Endothelial cell of umbilical vein (primary cell): ENCODE data around the gene ATP6V1G2. TPM values are rescaled to one million over a fixed set of nuclear protein-coding genes. Genes with fewer than 3 reads are reported as not detected.

ENCODE experiments used
- BruUV-seq: library from RNA; stranded (reverse); fragments of 400-500 nt; replicated peaks from 2 replicates; lab custom pipeline; 2021; lab: Mats Ljungman, UMichigan
- CTCF ChIA-PET: fragments of 300-600, 350-600 bp; sonication (Branson Sonifier 250); formaldehyde crosslinking; loops from one replicate; lab custom pipeline; 2021; ENCODE audit warnings: antibody characterized with exemption, inconsistent platforms; lab: Charles Lee
- POLR2A ChIA-PET: fragments of 300-600, 350-600 bp; sonication (Branson Sonifier 250); formaldehyde crosslinking; loops from one replicate; lab custom pipeline; 2021; ENCODE audit warnings: antibody characterized with exemption, inconsistent platforms; lab: Charles Lee
- DNase-seq: peaks from one replicate; pipeline ENCODE4 v3.0.0-alpha.2; 2011; ENCODE audit warnings: low read depth, low spot score
- FAIRE-seq: peaks from 2 replicates; lab custom pipeline; 2011; peaks lifted over from hg19 to GRCh38; lab: Jason Lieb, UNC
- H2AFZ ChIP-seq: 2 replicates; pipeline ENCODE4 v1.6.0; 2012; ENCODE audit warnings: low read depth, low read length, control low read depth, inconsistent platforms
- H3K27ac ChIP-seq: 2 replicates; pipeline ENCODE4 v1.5.1; 2011; ENCODE audit warnings: low read depth, mild to moderate bottlenecking, control low read depth, low read length, moderate library complexity; ENCODE audit not compliant: insufficient read depth
- H3K27me3 ChIP-seq, 2 experiments: 2 replicates each; pipeline versions ENCODE4 v1.6.0 to v1.6.1; 2011; ENCODE audit warnings: low read length in 2 of 2, mixed read lengths in 1 of 2; ENCODE audit not compliant: control insufficient read depth in 2 of 2, insufficient read depth in 2 of 2
- H3K36me3 ChIP-seq, 2 experiments: 2 replicates in 1 of 2; 3 replicates in 1 of 2; pipeline ENCODE4 v1.5.1; 2011; ENCODE audit warnings: low read length in 2 of 2, mild to moderate bottlenecking in 1 of 2, moderate library complexity in 1 of 2; ENCODE audit not compliant: control insufficient read depth in 2 of 2, insufficient read depth in 2 of 2; ENCODE audit errors: extremely low read depth in 1 of 2
- H3K4me1 ChIP-seq: 3 replicates; pipeline ENCODE4 v1.5.1; 2011; ENCODE audit warnings: mild to moderate bottlenecking, low read length; ENCODE audit not compliant: control insufficient read depth, insufficient read depth; ENCODE audit errors: extremely low read depth
- H3K4me2 ChIP-seq: 2 replicates; pipeline ENCODE4 v1.6.1; 2011; ENCODE audit warnings: low read length, control low read depth, mixed read lengths; ENCODE audit not compliant: insufficient read depth
- H3K4me3 ChIP-seq, 3 experiments: fragments of 200-600 bp in 1 of 3; sonication (generic), shearing (Covaris generic) in 1 of 3; replicated peaks in 1 of 3; 2 replicates each; pipeline ENCODE4 v1.5.1; 2011 to 2016; ENCODE audit warnings: control low read depth in 3 of 3, low read length in 3 of 3, mild to moderate bottlenecking in 2 of 3, inconsistent platforms in 1 of 3, low read depth in 1 of 3, moderate library complexity in 1 of 3; ENCODE audit not compliant: insufficient read depth in 1 of 3
- H3K79me2 ChIP-seq: 2 replicates; pipeline ENCODE4 v1.6.0; 2012; ENCODE audit warnings: low read length, inconsistent platforms; ENCODE audit not compliant: control insufficient read depth, insufficient read depth
- H3K9ac ChIP-seq: replicated peaks from 2 replicates; pipeline ENCODE3; 2011; ENCODE audit warnings: low read length, control low read depth; ENCODE audit not compliant: insufficient read depth; ENCODE audit errors: extremely low read depth
- H3K9me1 ChIP-seq: replicated peaks from 3 replicates; pipeline ENCODE4 v1.6.0; 2011; ENCODE audit warnings: mild to moderate bottlenecking, low read length; ENCODE audit not compliant: control insufficient read depth, insufficient read depth; ENCODE audit errors: extremely low read depth
- H3K9me3 ChIP-seq: replicated peaks from 2 replicates; pipeline ENCODE4 v1.5.1; 2012; ENCODE audit warnings: low read length, inconsistent platforms; ENCODE audit not compliant: control insufficient read depth, insufficient read depth
- H4K20me1 ChIP-seq: replicated peaks from 2 replicates; pipeline ENCODE3; 2011; ENCODE audit warnings: mild to moderate bottlenecking, low read length; ENCODE audit not compliant: control insufficient read depth, insufficient read depth; ENCODE audit errors: extremely low read depth
- FOS ChIP-seq: IDR thresholded peaks from 2 replicates; pipeline ENCODE4 v1.6.1; 2011; ENCODE audit warnings: mild to moderate bottlenecking, low read length, moderate library complexity, borderline replicate concordance; ENCODE audit not compliant: insufficient read depth
- GATA2 ChIP-seq: IDR thresholded peaks from 2 replicates; pipeline ENCODE4 v1.7.0; 2011; ENCODE audit warnings: low read depth, mild to moderate bottlenecking, moderate library complexity, mixed read lengths, low read length; ENCODE audit not compliant: insufficient read length, insufficient read depth
- MAX ChIP-seq: IDR thresholded peaks from 2 replicates; pipeline ENCODE4 v1.6.1; 2011; ENCODE audit not compliant: insufficient read depth, insufficient read length
- MYC ChIP-seq: IDR thresholded peaks from one replicate; pipeline ENCODE4 v1.6.1; 2011; ENCODE audit warnings: mild to moderate bottlenecking, low read depth, low read length
- POLR2A ChIP-seq: IDR thresholded peaks from 2 replicates; pipeline ENCODE4 v1.6.1; 2012; ENCODE audit warnings: low read depth, mild to moderate bottlenecking, control low read depth, low read length
- POLR2AphosphoS5 ChIP-seq: IDR thresholded peaks from 2 replicates; pipeline ENCODE4 v1.6.1; 2012; ENCODE audit warnings: low read depth, mild to moderate bottlenecking, control low read depth, low read length, moderate library complexity; ENCODE audit not compliant: insufficient read depth
- dilution Hi-C: fragments of 300-500 bp; cut with MboI; formaldehyde crosslinking; loops from one replicate; pipeline ENCODE4 v1.15.0; 2019; ENCODE audit warnings: low sequenced_read_pairs; ENCODE audit not compliant: extremely low pct_ligation_motif_present
- intact Hi-C: fragments of 100-400 bp; cut with micrococcal nuclease; formaldehyde crosslinking; loops from one replicate; pipeline ENCODE4 v1.10.0; 2022
- polyA plus RNA-seq, 4 experiments: library from polyadenylated mRNA; depleted of rRNA in 3 of 4; stranded (reverse) in 3 of 4; unstranded in 1 of 4; fragments of >200 nt; gene quantifications; 2 replicates each; pipeline versions ENCODE4 v1.2.1 to v1.2.3, GENCODE V29; 2011 to 2012; ENCODE audit warnings: missing spikeins in 1 of 4
- total RNA-seq: library from RNA; stranded (reverse); gene quantifications from 2 replicates; pipeline ENCODE4 v1.2.3, GENCODE V29; 2021

The ATP6V1G2 gene
- total and polyA plus RNA-seq, 2 donors (not counting 3 experiments of a cell fraction or from before 2014, with no cell fraction given): 0.70 to 0.84 TPM

- no peak overlapping the region for H2AFZ ChIP-seq
- no peaks in the 10 kb centered on the region for H3K9me1 ChIP-seq
- TF ChIP-seq POLR2AphosphoS5 (no peak), GATA2 (no peak), FOS (no peak)
- BruUV-seq: no TSS peak
- FAIRE-seq: no peak
- H3K27me3 ChIP-seq: no peaks in the 10 kb centered on the region
- H3K4me3 ChIP-seq: no peak overlapping the region
- H3K36me3 ChIP-seq: peaks cover 34 to 52% of the 10 kb centered on the region in 2 experiments
- intact Hi-C loops: no loop called here
- dilution Hi-C loops: no loop called here
- H3K79me2 ChIP-seq: peaks cover 75% of the 10 kb centered on the region
- no peak for DNase-seq
- ChIA-PET CTCF (interaction anchor here (1.8 to 2.0 kb wide), 2 partner anchors 44 to 46 kb away, joined by 8 read pairs; no protein-coding TSS in a partner anchor), POLR2A (no interaction called here)
- no peak overlapping the region for H3K27ac ChIP-seq
- H3K9me3 ChIP-seq: no peaks in the 10 kb centered on the region
- H4K20me1 ChIP-seq: peaks cover 7% of the 10 kb centered on the region
- H3K4me2 ChIP-seq: peak overlapping the region; percentile 92
- H3K9ac ChIP-seq: no peak overlapping the region
- H3K4me1 ChIP-seq: peaks cover 27% of the 10 kb centered on the region
Observed at GRCh38 chr6:31538805-31539400, 7.5 kb downstream of the ATP6V1G2 start.

DNA sequence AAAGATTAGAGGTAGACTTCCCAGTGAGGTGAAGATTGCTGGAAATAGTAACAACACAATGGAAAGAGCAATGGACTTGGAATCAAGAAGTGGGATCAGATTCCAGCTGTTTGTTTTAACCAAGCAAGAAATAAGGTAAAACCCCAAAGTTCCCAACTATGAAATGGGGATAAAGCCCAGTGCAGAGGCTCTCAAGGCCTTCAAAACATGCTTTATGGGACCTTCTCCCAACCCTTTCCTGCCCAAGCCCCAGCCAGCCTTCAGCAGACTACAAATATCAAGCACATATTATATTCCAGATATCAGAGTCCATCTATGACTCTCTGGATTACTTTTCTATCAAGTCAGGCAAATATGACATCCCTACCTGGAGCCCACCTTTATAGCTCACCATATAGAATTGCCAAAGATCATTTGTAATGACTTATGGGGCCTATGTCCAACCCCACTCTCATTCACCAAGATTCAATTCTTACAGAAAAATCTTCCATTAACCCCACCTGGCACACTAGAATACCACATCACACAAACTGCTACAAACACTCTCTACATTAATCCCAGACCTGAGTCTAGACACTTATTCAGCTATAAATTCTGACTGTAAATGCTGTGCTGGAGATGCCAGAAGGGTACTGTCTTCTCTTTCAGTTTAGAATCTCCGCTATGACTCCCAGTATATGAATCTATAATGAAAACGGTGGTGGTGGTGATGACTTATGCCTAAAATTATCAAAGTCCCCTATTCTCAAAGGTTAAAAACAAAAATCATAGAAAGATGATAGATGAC, 10.7 kb downstream of the ATP6V1G2 start:
- Histone ChIP-seq H3K79me2 (peaks cover 73% of the 10 kb centered on the region), H3K4me3 (no peak overlapping the region), H3K9ac (no peak overlapping the region), H3K4me2 (no peak overlapping the region), H2AFZ (no peak overlapping the region), H3K9me3 (no peaks in the 10 kb centered on the region), H3K4me1 (peaks cover 21% of the 10 kb centered on the region), H4K20me1 (peaks cover 7% of the 10 kb centered on the region), H3K27me3 (no peaks in the 10 kb centered on the region), H3K27ac (no peak overlapping the region), H3K36me3 (peaks cover 48 to 73% of the 10 kb centered on the region in 2 experiments), H3K9me1 (no peaks in the 10 kb centered on the region)
- DNase-seq (no peak), FAIRE-seq (no peak)
- intact Hi-C loops: no loop called here
- CTCF ChIA-PET: interaction anchor here (0.8 kb wide), 1 partner anchor 43 kb away, joined by 3 read pairs; no protein-coding TSS in a partner anchor
- POLR2A ChIA-PET: no interaction called here
- no peak for TF ChIP-seq MAX
- no peak for TF ChIP-seq MYC
- TF ChIP-seq POLR2A: peak; percentile 20
- no peak for TF ChIP-seq POLR2AphosphoS5
- BruUV-seq: no TSS peak
- dilution Hi-C loops: no loop called here
